Fibroblast of lung (primary cell): ENCODE measurements around the gene CNOT2. TPM values are rescaled to one million over a fixed set of nuclear protein-coding genes. Genes with fewer than 3 reads are reported as not detected.
A peak's percentile ranks its signal among the peaks of the same experiment; 100 is the strongest.

Source experiments
- DNase-seq, 2 donors: peaks; one replicate each; pipeline versions ENCODE4 v3.0.0 to v3.0.0-alpha.2; 2010; ENCODE audit warnings: low read depth in 2 of 2
- H2AFZ ChIP-seq: 2 replicates; pipeline ENCODE4 v1.5.1; 2012; ENCODE audit warnings: low read length, control low read depth, inconsistent platforms
- H3K27ac ChIP-seq: 2 replicates; pipeline ENCODE4 v1.5.1; 2011; ENCODE audit warnings: low read length, control low read depth; ENCODE audit not compliant: insufficient read depth
- H3K27me3 ChIP-seq: 2 replicates; pipeline ENCODE4 v1.5.1; 2011; ENCODE audit warnings: mild to moderate bottlenecking, low read length; ENCODE audit not compliant: control insufficient read depth, insufficient read depth
- H3K36me3 ChIP-seq: 2 replicates; pipeline ENCODE4 v1.5.1; 2011; ENCODE audit warnings: low read length; ENCODE audit not compliant: control insufficient read depth, insufficient read depth
- H3K4me1 ChIP-seq: 2 replicates; pipeline ENCODE4 v1.5.1; 2011; ENCODE audit warnings: low read length; ENCODE audit not compliant: control insufficient read depth, insufficient read depth; ENCODE audit errors: extremely low read depth
- H3K4me2 ChIP-seq: 2 replicates; pipeline ENCODE4 v1.5.1; 2011; ENCODE audit warnings: low read length, control low read depth; ENCODE audit not compliant: insufficient read depth; ENCODE audit errors: extremely low read depth
- H3K4me3 ChIP-seq, 4 experiments: fragments of 200-600 bp in 1 of 4; sonication (generic) in 1 of 4; replicated peaks in 1 of 4; 2 replicates each; pipeline ENCODE4 v1.5.1; 2011 to 2016; ENCODE audit warnings: low read length in 4 of 4, low read depth in 3 of 4, mild to moderate bottlenecking in 3 of 4, control low read depth in 2 of 4, inconsistent platforms in 1 of 4, mixed read lengths in 1 of 4; ENCODE audit not compliant: insufficient read depth in 1 of 4; ENCODE audit errors: control extremely low read depth in 1 of 4
- H3K79me2 ChIP-seq: 2 replicates; pipeline ENCODE4 v1.5.1; 2012; ENCODE audit warnings: mild to moderate bottlenecking, low read length, inconsistent platforms; ENCODE audit not compliant: control insufficient read depth, insufficient read depth
- H3K9ac ChIP-seq: 2 replicates; pipeline ENCODE4 v1.5.1; 2011; ENCODE audit warnings: mild to moderate bottlenecking, low read length, control low read depth; ENCODE audit not compliant: insufficient read depth
- H3K9me3 ChIP-seq: 2 replicates; pipeline ENCODE4 v1.5.1; 2012; ENCODE audit warnings: low read depth, low read length; ENCODE audit not compliant: control insufficient read depth, insufficient read depth
- H4K20me1 ChIP-seq: 2 replicates; pipeline ENCODE4 v1.5.1; 2011; ENCODE audit warnings: low read length; ENCODE audit not compliant: control insufficient read depth, insufficient read depth; ENCODE audit errors: extremely low read depth
- CTCF ChIP-seq, 2 donors: IDR thresholded peaks in 1 of 2; conservative IDR thresholded peaks in 1 of 2; 1 replicate in 1 of 2; 2 replicates in 1 of 2; pipeline ENCODE4 v1.5.1; 2011 to 2012; ENCODE audit warnings: low read length in 2 of 2, control low read depth in 1 of 2, inconsistent platforms in 1 of 2, low read depth in 1 of 2, mild to moderate bottlenecking in 1 of 2
- EZH2 ChIP-seq: IDR thresholded peaks from 2 replicates; pipeline ENCODE4 v1.5.1; 2012; ENCODE audit warnings: low read length, control low read depth, mild to moderate bottlenecking; ENCODE audit errors: missing control alignments
- polyA plus RNA-seq, 2 donors: library from polyadenylated mRNA; depleted of rRNA in 1 of 2; stranded (reverse) in 1 of 2; unstranded in 1 of 2; fragments of >200 nt; gene quantifications; 2 replicates each; pipeline ENCODE4 v1.2.1, GENCODE V29; 2011 to 2012; ENCODE audit warnings: missing spikeins in 1 of 2
- total RNA-seq: library from RNA; depleted of rRNA; stranded (reverse); fragments of >200 nt; gene quantifications from 2 replicates; pipeline ENCODE4 v1.2.1, GENCODE V29; 2014

Gene CNOT2
- total and polyA plus RNA-seq, 2 donors (not counting 1 experiment from before 2014, with no cell fraction given): 95.2 to 116 TPM

GRCh38 chr12:70367258-70368141, 124.3 kb downstream of the CNOT2 start:
- peaks cover 8% of the 10 kb centered on the region for H3K4me1 ChIP-seq
- H2AFZ ChIP-seq: peak overlapping the region; percentile 55
- H3K27me3 ChIP-seq: peaks cover 2% of the 10 kb centered on the region
- H3K9me3 ChIP-seq: no peaks in the 10 kb centered on the region
- H3K4me3 ChIP-seq: peak overlapping the region; percentile 40 to 66 (median 58)
- no peak overlapping the region for H3K27ac ChIP-seq
- TF ChIP-seq CTCF (conservative IDR thresholded peaks at IDR 0.05 in 1 of 2, IDR thresholded peaks at IDR 0.05 in 1 of 2; ENCODE audit: low read depth in 1 of 2, low read length in 2 of 2): no peak
- TF ChIP-seq EZH2: peak; percentile 47
- H3K4me2 ChIP-seq: peak overlapping the region; percentile 83
- no peaks in the 10 kb centered on the region for H3K36me3 ChIP-seq
- no peak overlapping the region for H3K9ac ChIP-seq
- H4K20me1 ChIP-seq: no peaks in the 10 kb centered on the region
- DNase-seq: peak; percentile 15
- H3K79me2 ChIP-seq: no peaks in the 10 kb centered on the region

DNA sequence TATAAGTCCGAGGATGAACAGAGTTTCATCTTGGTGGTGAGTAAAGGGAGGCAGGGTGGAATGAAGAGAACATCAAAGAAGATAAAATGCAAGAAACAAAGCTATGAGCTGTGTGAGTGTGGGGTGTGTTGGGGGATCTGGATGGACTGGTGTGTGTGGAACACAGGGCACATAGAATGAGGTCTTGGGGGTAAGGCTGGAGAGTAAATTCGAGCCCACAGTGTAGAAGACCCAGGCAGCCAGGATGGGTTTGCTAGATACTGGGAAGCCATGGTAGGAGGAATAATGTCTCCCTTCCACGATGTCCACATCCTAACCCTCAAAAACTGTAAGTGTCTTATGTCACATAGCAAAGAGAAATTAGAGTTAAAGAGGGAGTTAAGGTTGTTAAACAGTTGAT, 129.6 kb downstream of the CNOT2 start:
- Histone ChIP-seq H3K36me3 (no peaks in the 10 kb centered on the region), H3K4me2 (no peak overlapping the region), H3K27ac (no peak overlapping the region), H3K79me2 (no peaks in the 10 kb centered on the region), H3K27me3 (no peaks in the 10 kb centered on the region), H3K4me1 (no peaks in the 10 kb centered on the region), H2AFZ (no peak overlapping the region), H3K4me3 (no peak overlapping the region), H4K20me1 (no peaks in the 10 kb centered on the region), H3K9ac (no peak overlapping the region), H3K9me3 (no peaks in the 10 kb centered on the region)
- DNase-seq: no peak
- TF ChIP-seq CTCF (conservative IDR thresholded peaks at IDR 0.05 in 1 of 2, IDR thresholded peaks at IDR 0.05 in 1 of 2; ENCODE audit: low read depth in 1 of 2, low read length in 2 of 2) (no peak), EZH2 (no peak)

DNA sequence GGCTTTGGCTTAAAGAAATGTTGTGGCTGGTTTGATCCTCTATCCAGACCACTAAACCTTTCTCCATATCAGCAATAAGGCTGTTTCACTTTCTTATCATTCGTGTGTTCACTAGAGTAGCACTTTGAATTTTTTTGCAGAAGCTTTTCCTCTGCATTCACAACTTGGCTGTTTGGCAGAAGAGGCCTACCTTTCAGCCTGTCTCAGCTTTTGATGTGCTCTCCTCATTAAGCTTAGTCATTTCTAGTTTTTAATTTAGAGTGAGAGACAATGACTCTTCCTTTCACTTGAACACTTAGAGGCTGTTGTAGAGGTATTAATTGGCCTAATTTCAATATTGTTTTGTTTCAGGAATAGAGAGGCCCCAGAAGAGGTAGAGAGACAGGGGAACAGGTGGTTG, 136.6 kb downstream of the CNOT2 start:
- DNase-seq: no peak
- Histone ChIP-seq H3K9ac (no peak overlapping the region), H4K20me1 (no peaks in the 10 kb centered on the region), H3K4me2 (no peak overlapping the region), H2AFZ (no peak overlapping the region), H3K27ac (no peak overlapping the region), H3K4me1 (no peaks in the 10 kb centered on the region), H3K36me3 (no peaks in the 10 kb centered on the region), H3K27me3 (no peaks in the 10 kb centered on the region), H3K9me3 (no peaks in the 10 kb centered on the region), H3K79me2 (no peaks in the 10 kb centered on the region), H3K4me3 (no peak overlapping the region)
- TF ChIP-seq EZH2 (no peak), CTCF (conservative IDR thresholded peaks at IDR 0.05 in 1 of 2, IDR thresholded peaks at IDR 0.05 in 1 of 2; ENCODE audit: low read depth in 1 of 2, low read length in 2 of 2) (no peak)
